Sigmoid colon (tissue), 4 donors: ENCODE measurements around the gene LRP1B.

ENCODE experiments used
- EP300 ChIP-seq, 4 donors: sonication (generic); formaldehyde crosslinking; IDR thresholded peaks; one replicate each; pipeline ENCODE4 v1.6.1; 2017; ENCODE audit warnings: antibody characterized with exemption in 4 of 4
- POLR2A ChIP-seq, 2 donors: fragments of 450-650 bp; IDR thresholded peaks; one replicate each; pipeline ENCODE4 v1.6.1; 2016; ENCODE audit warnings: antibody characterized with exemption in 2 of 2, mild to moderate bottlenecking in 2 of 2, moderate library complexity in 2 of 2
- POLR2AphosphoS5 ChIP-seq, 4 donors: sonication (generic); formaldehyde crosslinking; IDR thresholded peaks; one replicate each; pipeline ENCODE4 v1.6.1; 2017; ENCODE audit warnings: antibody characterized with exemption in 4 of 4
- TF ChIP-seq, protein P1 (sequence below), 4 experiments: fragments of 450-650 bp in 3 of 4; fragments of 200-600 bp in 1 of 4; IDR thresholded peaks; one replicate each; pipeline ENCODE4 v1.5.1; 2016 to 2019; ENCODE audit warnings: antibody characterized with exemption in 4 of 4, mild to moderate bottlenecking in 3 of 4, moderate library complexity in 2 of 4

GRCh38 chr2:141065042-141065441 is 1065.8 kb downstream of the LRP1B start:
- TF ChIP-seq, protein P1, sequence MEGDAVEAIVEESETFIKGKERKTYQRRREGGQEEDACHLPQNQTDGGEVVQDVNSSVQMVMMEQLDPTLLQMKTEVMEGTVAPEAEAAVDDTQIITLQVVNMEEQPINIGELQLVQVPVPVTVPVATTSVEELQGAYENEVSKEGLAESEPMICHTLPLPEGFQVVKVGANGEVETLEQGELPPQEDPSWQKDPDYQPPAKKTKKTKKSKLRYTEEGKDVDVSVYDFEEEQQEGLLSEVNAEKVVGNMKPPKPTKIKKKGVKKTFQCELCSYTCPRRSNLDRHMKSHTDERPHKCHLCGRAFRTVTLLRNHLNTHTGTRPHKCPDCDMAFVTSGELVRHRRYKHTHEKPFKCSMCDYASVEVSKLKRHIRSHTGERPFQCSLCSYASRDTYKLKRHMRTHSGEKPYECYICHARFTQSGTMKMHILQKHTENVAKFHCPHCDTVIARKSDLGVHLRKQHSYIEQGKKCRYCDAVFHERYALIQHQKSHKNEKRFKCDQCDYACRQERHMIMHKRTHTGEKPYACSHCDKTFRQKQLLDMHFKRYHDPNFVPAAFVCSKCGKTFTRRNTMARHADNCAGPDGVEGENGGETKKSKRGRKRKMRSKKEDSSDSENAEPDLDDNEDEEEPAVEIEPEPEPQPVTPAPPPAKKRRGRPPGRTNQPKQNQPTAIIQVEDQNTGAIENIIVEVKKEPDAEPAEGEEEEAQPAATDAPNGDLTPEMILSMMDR (IDR thresholded peaks at IDR 0.05), result no peak
- TF ChIP-seq POLR2A (IDR thresholded peaks at IDR 0.05), result no peak
- no peak for TF ChIP-seq POLR2AphosphoS5 (IDR thresholded peaks at IDR 0.05)
- no peak for TF ChIP-seq EP300 (IDR thresholded peaks at IDR 0.05)
